Liver (tissue), 9 donors: Measurements from ENCODE around the gene DNAJB11. TPM values are rescaled to one million over a fixed set of nuclear protein-coding genes. Genes with fewer than 3 reads are reported as not detected.

Source experiments
- DNase-seq: peaks from one replicate; pipeline ENCODE4 v3.0.0-alpha.2; 2017; ENCODE audit warnings: low spot score
- H3K27ac ChIP-seq, 2 donors: one replicate each; pipeline ENCODE4 v1.7.0; 2013; ENCODE audit warnings: inconsistent platforms in 2 of 2, low read length in 2 of 2, control low read depth in 1 of 2, low read depth in 1 of 2, mild to moderate bottlenecking in 1 of 2
- H3K27me3 ChIP-seq, 4 donors: one replicate each; pipeline versions ENCODE4 v1.6.1 to v1.7.0; 2013; ENCODE audit warnings: low read length in 3 of 4, inconsistent platforms in 1 of 4, mild to moderate bottlenecking in 1 of 4, moderate library complexity in 1 of 4; ENCODE audit not compliant: control insufficient read depth in 4 of 4, insufficient read depth in 4 of 4
- H3K36me3 ChIP-seq, 4 donors: one replicate each; pipeline versions ENCODE4 v1.6.1 to v1.7.0; 2013; ENCODE audit warnings: low read length in 3 of 4, mild to moderate bottlenecking in 3 of 4, low read depth in 1 of 4, moderate library complexity in 1 of 4; ENCODE audit not compliant: control insufficient read depth in 4 of 4, insufficient read depth in 3 of 4
- H3K4me1 ChIP-seq, 4 donors: one replicate each; pipeline versions ENCODE4 v1.6.1 to v1.7.0; 2013; ENCODE audit warnings: low read length in 3 of 4, mild to moderate bottlenecking in 3 of 4, moderate library complexity in 1 of 4; ENCODE audit not compliant: control insufficient read depth in 4 of 4, insufficient read depth in 4 of 4
- H3K4me3 ChIP-seq, 3 donors: one replicate each; pipeline versions ENCODE4 v1.6.1 to v1.7.0; 2013; ENCODE audit warnings: low read length in 3 of 3, control low read depth in 1 of 3, low read depth in 1 of 3, mild to moderate bottlenecking in 1 of 3
- H3K9ac ChIP-seq, 2 donors: one replicate each; pipeline ENCODE4 v1.7.0; 2013; ENCODE audit warnings: low read length in 2 of 2, mild to moderate bottlenecking in 2 of 2, moderate library complexity in 2 of 2, control low read depth in 1 of 2, low read depth in 1 of 2
- H3K9me3 ChIP-seq, 4 donors: one replicate each; pipeline versions ENCODE4 v1.6.1 to v1.7.0; 2013; ENCODE audit warnings: low read length in 3 of 4; ENCODE audit not compliant: control insufficient read depth in 4 of 4
- CTCF ChIP-seq: fragments of 150-350 bp; IDR thresholded peaks from 2 replicates; pipeline ENCODE4 v1.5.1; 2017; ENCODE audit warnings: improper control_type of control experiment, low read depth, low read length; ENCODE audit not compliant: missing input control
- EGR1 ChIP-seq, 2 donors: IDR thresholded peaks; 2 replicates each; pipeline ENCODE4 v1.6.1; 2016 to 2018; ENCODE audit warnings: antibody characterized with exemption in 2 of 2, low read depth in 2 of 2
- FOXA1 ChIP-seq: IDR thresholded peaks from 2 replicates; pipeline ENCODE4 v1.6.1; 2016; ENCODE audit warnings: antibody characterized with exemption
- FOXA2 ChIP-seq: IDR thresholded peaks from 2 replicates; pipeline ENCODE4 v1.6.1; 2016; ENCODE audit warnings: antibody characterized with exemption
- HNF4A ChIP-seq, 2 donors: conservative IDR thresholded peaks; 2 replicates each; pipeline ENCODE4 v1.6.1; 2016; ENCODE audit warnings: antibody characterized with exemption in 2 of 2, mild to moderate bottlenecking in 2 of 2
- HNF4G ChIP-seq: IDR thresholded peaks from 2 replicates; pipeline ENCODE4 v1.6.1; 2016; ENCODE audit warnings: antibody characterized with exemption
- JUND ChIP-seq, 2 donors: IDR thresholded peaks; 2 replicates each; pipeline ENCODE4 v1.6.1; 2016; ENCODE audit warnings: antibody characterized with exemption in 2 of 2
- MAX ChIP-seq: IDR thresholded peaks from 2 replicates; pipeline ENCODE4 v1.6.1; 2016; ENCODE audit warnings: antibody characterized with exemption
- RAD21 ChIP-seq, 2 donors: IDR thresholded peaks; 2 replicates each; pipeline ENCODE4 v1.6.1; 2016; ENCODE audit warnings: antibody characterized with exemption in 2 of 2, mild to moderate bottlenecking in 2 of 2
- REST ChIP-seq: IDR thresholded peaks from 2 replicates; pipeline ENCODE4 v1.6.1; 2016; ENCODE audit warnings: antibody characterized with exemption, mild to moderate bottlenecking
- RXRA ChIP-seq, 2 donors: IDR thresholded peaks; 2 replicates each; pipeline ENCODE4 v1.6.1; 2017 to 2018; ENCODE audit warnings: antibody characterized with exemption in 2 of 2, mild to moderate bottlenecking in 1 of 2
- SP1 ChIP-seq: IDR thresholded peaks from 2 replicates; pipeline ENCODE4 v1.6.1; 2018; ENCODE audit warnings: antibody characterized with exemption, mild to moderate bottlenecking
- TAF1 ChIP-seq: conservative IDR thresholded peaks from 2 replicates; pipeline ENCODE4 v1.6.1; 2016; ENCODE audit warnings: antibody characterized with exemption, mild to moderate bottlenecking
- YY1 ChIP-seq: IDR thresholded peaks from 2 replicates; pipeline ENCODE4 v1.6.1; 2016; ENCODE audit warnings: antibody characterized with exemption, mild to moderate bottlenecking
- ZBTB33 ChIP-seq: IDR thresholded peaks from 2 replicates; pipeline ENCODE4 v1.6.1; 2016; ENCODE audit warnings: antibody characterized with exemption
- WGBS: extraction: QIAGEN DNeasy Blood & Tissue Kit; methylation state at CpG from one replicate; pipeline ENCODE4 v1.1.7; 2013; 5-methylcytosine and 5-hydroxymethylcytosine counted together
- polyA plus RNA-seq, 2 donors: library from polyadenylated mRNA; stranded (reverse) in 1 of 2; unstranded in 1 of 2; fragments of 200-250 nt in 1 of 2; fragments of >200 nt in 1 of 2; fragmentation: Nextera tagmentation in 1 of 2; extraction: Ambion mirVana in 1 of 2; gene quantifications; one replicate each; pipeline versions ENCODE4 v1.2.1 to v1.2.3, GENCODE V29; 2013 to 2015
- total RNA-seq, 2 donors: library from RNA; depleted of rRNA; stranded (reverse); fragments of >200 nt; gene quantifications; one replicate each; pipeline ENCODE4 v1.2.3, GENCODE V29; 2014
- donor health status: healthy.
- donor health status: healthy.
- donor health status: healthy.
- donor health status: healthy.
- donor health status: healthy.

The DNAJB11 gene
- total and polyA plus RNA-seq, 4 donors, result 30.2 to 101 (median 56.0) TPM

- DNase-seq, result no peak
- Histone ChIP-seq H3K36me3 (peaks cover 2 to 29% (median 21%) of the 10 kb centered on the region in 4 donors), H3K9ac (peak overlapping the region; percentile 17 to 87), H3K9me3 (no peaks in the 10 kb centered on the region), H3K4me1 (peaks cover 0 to 32% (median 25%) of the 10 kb centered on the region in 4 donors), H3K4me3 (peak overlapping the region; percentile 77 to 97 (median 97)), H3K27ac (no peak overlapping the region), H3K27me3 (no peaks in the 10 kb centered on the region)
- 66% methylated on average over 2 of the region's 2 CpGs for WGBS
- TF ChIP-seq ZBTB33, result no peak
- TF ChIP-seq JUND (IDR thresholded peaks at IDR 0.05), result no peak
- TF ChIP-seq FOXA1, result no peak
- no peak for TF ChIP-seq CTCF
- no peak for TF ChIP-seq RXRA (IDR thresholded peaks at IDR 0.05)
- TF ChIP-seq SP1, result no peak
- no peak for TF ChIP-seq FOXA2
- no peak for TF ChIP-seq HNF4G
Measured at GRCh38 chr3:186571644-186572013, 1.1 kb downstream of the DNAJB11 start.

- DNase-seq, result no peak
- WGBS, result 78% methylated on average over 2 of the region's 2 CpGs
- Histone ChIP-seq H3K27me3 (no peaks in the 10 kb centered on the region), H3K27ac (no peak overlapping the region), H3K36me3 (peaks cover 12 to 64% (median 59%) of the 10 kb centered on the region in 4 donors), H3K9ac (no peak overlapping the region), H3K4me3 (no peak overlapping the region), H3K9me3 (no peaks in the 10 kb centered on the region), H3K4me1 (peaks cover 0 to 3% (median 0%) of the 10 kb centered on the region in 4 donors)
- TF ChIP-seq EGR1 (IDR thresholded peaks at IDR 0.05; ENCODE audit: low read depth in 2 of 2) (no peak), FOXA2 (no peak)
Measured at GRCh38 chr3:186577521-186577920, 7.0 kb downstream of the DNAJB11 start.

- no peak overlapping the region for H3K27ac ChIP-seq
- no peak overlapping the region for H3K4me3 ChIP-seq
- H3K36me3 ChIP-seq, result peaks cover 14 to 83% (median 70%) of the 10 kb centered on the region in 4 donors
- H3K4me1 ChIP-seq, result no peaks in the 10 kb centered on the region
- no peaks in the 10 kb centered on the region for H3K27me3 ChIP-seq
- WGBS, result 89% methylated on average over 3 of the region's 3 CpGs
- TF ChIP-seq FOXA1 (no peak), ZBTB33 (no peak), MAX (no peak), JUND (IDR thresholded peaks at IDR 0.05) (no peak), HNF4A (conservative IDR thresholded peaks at IDR 0.05) (no peak), YY1 (no peak), SP1 (no peak), TAF1 (no peak), REST (no peak), RAD21 (IDR thresholded peaks at IDR 0.05) (no peak)
- H3K9me3 ChIP-seq, result no peaks in the 10 kb centered on the region
- H3K9ac ChIP-seq, result no peak overlapping the region
- DNase-seq, result no peak
Measured at GRCh38 chr3:186580785-186581184, 10.3 kb downstream of the DNAJB11 start.
